C4-2B (cell line): ENCODE measurements around the gene MYL2.
"Not testable (repeated sequence)": the region's sequence is repeated elsewhere in the genome, so short reads cannot be mapped to it uniquely, and the experiment has no call there.

ENCODE experiments used
- ZFX ChIP-seq: fragments of 450-650 bp; IDR thresholded peaks from 2 replicates; pipeline ENCODE4 v1.6.1; 2017
- TF ChIP-seq, protein P1 (sequence below): fragments of 450-650 bp; conservative IDR thresholded peaks from 2 replicates; pipeline ENCODE4 v1.5.1; 2017; ENCODE audit warnings: mild to moderate bottlenecking

- TF ChIP-seq, protein P1, sequence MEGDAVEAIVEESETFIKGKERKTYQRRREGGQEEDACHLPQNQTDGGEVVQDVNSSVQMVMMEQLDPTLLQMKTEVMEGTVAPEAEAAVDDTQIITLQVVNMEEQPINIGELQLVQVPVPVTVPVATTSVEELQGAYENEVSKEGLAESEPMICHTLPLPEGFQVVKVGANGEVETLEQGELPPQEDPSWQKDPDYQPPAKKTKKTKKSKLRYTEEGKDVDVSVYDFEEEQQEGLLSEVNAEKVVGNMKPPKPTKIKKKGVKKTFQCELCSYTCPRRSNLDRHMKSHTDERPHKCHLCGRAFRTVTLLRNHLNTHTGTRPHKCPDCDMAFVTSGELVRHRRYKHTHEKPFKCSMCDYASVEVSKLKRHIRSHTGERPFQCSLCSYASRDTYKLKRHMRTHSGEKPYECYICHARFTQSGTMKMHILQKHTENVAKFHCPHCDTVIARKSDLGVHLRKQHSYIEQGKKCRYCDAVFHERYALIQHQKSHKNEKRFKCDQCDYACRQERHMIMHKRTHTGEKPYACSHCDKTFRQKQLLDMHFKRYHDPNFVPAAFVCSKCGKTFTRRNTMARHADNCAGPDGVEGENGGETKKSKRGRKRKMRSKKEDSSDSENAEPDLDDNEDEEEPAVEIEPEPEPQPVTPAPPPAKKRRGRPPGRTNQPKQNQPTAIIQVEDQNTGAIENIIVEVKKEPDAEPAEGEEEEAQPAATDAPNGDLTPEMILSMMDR: not testable (repeated sequence)
- TF ChIP-seq ZFX: not testable (repeated sequence)
These were observed 30.5 kb upstream of the MYL2 start for GRCh38 chr12:110950867-110951266.
